DMS 273 (cell line): Measurements from ENCODE around the gene UMAD1.

ENCODE experiments used
- DNase-seq: peaks from one replicate; lab custom pipeline; 2025; ENCODE audit not compliant: unreplicated experiment; lab: John Stamatoyannopoulos, UW

Gene UMAD1

DNA sequence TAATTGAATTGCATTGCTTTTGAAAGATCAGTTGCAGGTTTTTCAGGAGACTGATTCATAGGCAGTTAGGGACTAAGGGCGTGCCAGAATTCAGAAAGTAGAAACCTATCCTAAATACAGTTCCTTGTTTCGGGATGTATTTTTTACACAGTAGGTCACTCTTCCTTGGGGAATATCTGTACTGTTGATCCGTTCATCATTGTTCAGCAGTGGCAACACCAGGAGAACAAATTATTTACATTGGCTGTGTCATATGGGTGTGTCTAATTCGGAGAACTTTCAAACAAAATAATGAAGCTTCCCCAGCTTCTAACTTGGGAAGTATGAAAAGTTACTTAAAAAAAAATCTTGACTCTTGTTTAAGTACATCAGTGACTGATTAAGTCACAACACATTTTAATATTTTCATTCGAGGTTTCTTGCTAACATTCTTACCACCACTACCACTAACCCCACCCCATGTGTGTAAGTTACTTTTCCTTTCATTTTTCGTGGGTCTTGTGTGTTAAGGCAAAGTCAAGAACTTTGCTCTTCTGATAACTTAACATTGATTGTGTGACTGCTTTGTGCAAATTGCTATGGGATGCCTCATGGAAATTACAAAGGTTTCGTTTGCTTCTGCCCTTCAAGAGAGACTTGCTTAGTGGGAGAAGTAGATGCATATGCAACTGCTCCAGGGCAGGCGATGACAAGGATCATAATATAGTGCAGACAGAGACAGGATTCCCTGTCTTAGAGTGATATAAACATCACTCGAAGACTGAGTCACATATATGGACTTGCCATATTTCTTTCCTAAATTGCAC, 121.6 kb downstream of the UMAD1 start:
- DNase-seq: peak; percentile 49

DNA sequence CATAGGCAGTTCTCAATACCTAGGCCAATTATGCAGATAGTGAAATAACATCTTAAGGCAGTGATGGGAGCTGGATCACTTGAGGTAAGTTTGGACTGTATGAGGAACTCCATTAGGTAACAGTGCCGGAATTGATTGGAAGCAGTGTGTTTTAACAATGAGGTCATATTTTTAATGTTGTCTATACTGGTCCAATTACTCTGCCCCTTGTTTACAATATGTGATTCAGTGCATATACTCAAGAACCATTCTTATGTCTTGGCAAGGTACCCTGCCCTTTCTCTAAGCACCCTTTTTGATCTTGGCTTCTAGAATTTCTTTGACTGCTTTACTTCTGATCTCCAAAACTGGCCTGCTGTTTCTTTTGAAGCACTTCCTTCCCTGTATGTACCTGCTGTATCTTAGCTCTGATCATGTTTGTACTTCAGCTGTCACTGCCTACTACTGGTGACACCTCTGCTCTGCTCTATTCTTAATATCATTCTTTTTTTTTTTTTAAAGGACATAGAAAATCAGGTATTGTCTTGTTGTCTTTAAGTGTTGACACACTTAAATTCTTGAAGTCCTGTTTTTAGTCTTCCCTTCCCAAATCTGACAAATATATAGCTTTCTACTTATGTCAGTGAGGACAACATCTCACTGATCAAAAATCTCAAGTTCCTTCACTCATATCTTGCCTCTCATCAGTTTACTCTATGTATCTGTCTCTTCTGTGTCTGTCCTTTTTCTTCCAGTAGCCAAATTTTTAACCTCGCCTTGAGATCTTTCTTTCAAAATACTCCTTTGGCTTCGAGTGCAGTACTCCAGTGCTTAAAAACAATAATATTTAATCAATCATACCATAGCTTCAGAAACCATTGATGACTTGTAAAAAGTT, 124.2 kb downstream of the UMAD1 start:
- peak; percentile 62 for DNase-seq

DNA sequence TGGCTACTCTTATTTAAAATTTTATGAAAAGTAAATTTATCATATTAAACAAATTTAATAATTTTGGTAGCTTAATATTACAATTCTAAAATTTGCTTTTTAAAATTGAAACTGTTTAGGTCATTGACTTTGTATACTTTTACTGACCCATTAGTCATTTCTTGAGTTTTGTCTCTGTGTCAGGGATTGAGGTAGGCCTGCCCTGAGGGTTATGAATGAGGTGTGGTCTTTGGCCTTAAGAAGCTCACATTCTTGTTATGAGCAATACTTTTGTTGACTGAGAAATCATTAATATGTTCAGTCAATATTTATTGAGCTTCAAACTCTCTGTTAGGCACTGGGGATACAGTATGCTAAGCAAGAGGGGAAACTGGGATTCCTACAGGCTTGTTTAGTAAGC, 124.9 kb downstream of the UMAD1 start:
- no peak for DNase-seq

DNA sequence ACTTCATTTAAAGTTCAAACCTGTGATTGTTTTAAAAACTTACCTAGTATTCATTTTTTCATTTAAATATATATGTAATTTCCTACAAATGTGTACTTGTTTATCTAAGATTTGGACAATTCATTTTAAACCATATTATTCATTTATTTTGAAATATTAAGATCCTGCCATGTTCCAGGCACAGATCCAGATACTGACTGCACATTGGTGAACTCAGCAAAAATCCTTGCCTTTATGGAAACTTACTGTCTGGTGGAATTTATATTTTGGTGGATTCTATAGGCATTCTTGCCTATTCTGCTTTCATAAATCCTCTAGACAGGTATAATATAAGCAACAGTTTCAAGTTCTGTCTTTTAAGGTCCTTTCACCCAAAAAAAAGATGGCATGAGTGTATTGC, 126.1 kb downstream of the UMAD1 start:
- peak; percentile 30 for DNase-seq

DNA sequence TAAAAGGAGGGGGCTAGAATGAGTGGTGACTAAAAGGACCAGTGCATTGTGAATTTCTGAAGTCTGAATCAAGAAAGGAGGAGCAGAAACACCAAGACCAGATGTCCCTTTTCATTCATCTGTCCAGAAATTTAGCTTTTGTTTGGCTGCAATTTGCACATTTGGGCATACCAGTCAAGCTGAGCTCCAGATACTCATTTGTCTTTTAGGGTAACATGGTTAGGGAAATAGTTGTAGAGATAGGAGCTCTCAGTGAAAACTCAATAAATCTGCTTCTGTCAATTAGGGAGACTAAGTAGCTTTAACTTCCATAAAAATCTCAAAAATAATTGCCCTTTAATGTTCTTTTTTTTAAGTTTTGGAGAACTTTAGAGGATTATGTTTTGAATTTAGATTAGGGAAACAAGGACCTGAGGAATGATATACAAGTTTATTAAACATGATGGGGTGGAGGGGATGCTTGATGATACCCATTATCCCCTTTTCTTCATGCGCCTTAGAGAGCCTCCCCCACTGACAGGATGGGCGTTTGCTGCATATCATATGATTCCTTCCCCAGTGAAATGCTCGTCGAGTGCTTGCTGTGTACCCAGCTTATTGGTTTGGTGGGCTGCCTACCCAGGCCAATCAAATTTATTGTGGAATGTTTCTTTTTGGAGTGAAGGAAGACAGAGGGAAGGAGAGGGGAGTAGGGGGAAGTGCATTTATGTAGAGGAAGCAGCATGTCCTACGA, 128.6 kb downstream of the UMAD1 start:
- peak; percentile 75 for DNase-seq

DNA sequence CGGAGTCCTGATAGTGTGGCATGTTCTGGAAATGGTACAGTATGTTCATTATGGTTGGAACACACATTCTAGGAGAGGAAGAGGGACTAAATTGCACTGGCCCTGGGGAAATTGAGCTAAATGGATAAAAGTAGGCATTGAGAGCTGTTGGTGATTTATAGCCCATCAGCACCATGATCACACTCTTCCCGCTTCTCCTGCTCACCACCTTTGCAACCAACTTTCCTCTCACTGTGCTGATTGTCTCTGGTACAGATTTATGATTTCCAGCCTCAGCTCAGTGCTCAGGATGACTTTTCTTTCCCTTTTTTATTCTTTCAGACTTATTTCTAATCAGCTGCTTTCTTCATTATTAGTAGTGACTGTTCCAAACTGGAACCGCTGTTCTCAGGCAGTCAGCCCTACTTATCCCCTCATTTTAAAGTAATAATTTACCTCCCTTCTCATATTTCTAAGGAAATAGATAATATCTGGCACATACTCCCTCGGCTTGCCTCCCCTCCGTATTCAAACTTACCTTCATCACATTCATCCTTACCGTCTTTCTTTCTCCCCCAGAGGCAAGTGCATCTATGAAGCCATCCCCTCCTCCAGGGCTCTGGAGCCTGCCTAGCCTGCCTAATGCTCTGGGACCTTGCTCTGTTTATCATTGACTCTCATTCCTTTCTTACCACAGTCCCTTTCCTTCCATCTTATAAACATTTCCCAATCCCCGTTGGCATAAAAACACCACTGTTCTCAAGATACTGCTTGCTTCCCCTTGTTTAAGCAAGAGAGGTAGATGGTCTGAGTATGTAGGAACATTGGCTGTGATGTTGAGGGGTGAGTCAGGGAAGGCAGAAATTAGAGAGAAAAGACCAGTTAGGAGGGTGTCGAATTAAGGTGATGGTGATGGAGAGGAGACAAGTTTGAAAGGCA, 129.4 kb downstream of the UMAD1 start:
- DNase-seq: peak; percentile 38

DNA sequence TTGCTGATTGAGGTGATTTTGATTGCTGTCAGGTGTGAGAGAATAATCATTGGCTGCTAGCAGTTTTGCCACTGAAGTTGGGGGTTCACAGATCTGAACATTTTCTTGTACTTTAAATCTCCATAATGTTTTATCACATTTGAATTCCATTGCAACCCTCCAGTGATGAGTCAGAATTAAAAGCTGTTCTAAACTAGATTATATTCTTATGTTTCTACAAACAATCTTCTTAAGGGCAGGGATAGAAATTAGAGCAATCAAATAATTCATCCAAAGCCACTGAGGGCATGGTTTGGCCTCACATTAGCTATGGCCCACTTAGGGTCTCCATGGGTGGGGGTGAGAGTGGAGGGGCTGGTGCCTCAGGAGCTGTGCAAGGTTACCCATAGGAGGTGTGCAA, 130.9 kb downstream of the UMAD1 start:
- no peak for DNase-seq

DNA sequence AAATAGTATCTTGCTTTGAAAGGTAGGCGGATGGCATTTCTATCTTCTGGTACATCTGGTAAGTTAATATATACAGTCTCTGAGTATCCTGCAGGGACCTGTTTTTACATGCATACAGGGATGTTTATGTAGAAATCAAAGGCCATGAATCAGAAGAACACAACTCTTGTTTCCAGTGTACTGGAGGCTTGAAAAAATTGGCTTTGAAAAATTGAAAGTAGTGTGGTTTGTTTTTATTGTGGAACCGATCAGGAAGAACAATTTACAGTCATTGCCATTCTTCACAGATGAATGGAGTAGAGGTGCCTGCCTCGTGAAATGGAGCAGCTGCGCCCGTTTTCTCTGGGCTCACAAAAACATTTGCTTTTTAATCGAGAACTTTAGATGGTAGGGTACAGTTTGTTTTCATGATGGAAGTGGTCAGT, 131.9 kb downstream of the UMAD1 start:
- DNase-seq: peak; percentile 85

DNA sequence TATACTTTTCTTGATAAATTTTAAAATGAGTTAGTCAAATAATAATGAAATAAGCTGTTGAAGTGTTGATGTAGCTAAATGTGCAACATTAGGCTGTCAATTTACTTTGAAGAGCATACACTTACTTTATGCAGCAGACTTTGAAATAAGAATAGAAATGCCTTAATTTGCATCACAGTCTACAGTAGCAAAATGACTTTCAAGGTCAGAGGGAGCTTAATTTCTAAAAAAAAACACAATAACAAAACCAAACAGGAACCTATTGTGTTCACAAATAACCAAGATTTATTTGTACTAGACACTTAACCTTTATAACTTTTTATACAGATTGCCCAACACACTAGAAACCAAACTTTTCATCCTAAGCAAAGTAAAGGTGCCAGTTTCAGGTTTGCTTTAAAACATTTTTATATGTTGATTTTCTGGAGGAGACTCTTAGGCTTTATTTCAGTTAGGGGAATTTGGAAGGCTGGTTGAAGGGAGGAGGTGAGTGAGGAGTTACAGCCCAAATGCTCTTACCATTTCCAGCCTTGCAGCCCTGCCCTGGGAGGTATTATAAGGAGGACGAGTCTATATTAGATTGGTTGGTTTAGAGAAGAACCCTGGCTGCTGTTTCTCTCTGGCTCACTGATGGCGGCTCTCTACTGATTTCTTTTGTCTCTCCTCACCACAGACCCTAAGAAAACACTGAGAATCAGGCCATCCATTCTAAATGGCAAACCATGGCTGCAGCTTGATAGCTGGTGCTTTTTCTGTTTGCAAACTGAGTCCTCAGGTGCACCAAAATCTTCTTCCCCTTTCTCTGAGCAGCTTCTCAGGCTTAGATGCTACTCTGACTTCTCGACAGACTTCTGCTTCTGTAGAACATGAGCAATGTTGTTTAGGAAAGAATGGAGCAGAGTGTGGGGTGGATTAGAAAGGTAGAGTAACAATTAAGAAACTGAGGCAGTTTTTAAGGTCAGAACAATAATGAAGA, 133.1 kb downstream of the UMAD1 start:
- DNase-seq: peak; percentile 45

DNA sequence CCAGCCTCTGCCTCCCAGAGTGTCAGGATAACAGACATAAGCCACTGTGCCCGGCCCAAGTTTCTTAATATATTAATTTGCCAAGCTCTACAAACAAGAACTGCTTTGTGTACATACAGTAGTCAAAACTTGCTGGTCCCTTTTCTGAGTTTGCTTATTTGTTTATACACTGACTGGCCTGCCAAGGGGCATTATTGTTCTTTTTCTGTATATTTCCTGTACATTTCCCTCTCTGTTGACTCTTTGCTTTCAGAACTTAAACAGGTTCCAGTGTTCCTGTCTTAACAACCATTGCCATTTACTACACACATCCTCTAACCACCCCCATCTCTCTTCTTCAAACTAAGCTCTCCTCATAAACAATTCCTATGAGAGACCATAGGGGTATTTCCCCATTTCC, 139.3 kb downstream of the UMAD1 start:
- DNase-seq: no peak

DNA sequence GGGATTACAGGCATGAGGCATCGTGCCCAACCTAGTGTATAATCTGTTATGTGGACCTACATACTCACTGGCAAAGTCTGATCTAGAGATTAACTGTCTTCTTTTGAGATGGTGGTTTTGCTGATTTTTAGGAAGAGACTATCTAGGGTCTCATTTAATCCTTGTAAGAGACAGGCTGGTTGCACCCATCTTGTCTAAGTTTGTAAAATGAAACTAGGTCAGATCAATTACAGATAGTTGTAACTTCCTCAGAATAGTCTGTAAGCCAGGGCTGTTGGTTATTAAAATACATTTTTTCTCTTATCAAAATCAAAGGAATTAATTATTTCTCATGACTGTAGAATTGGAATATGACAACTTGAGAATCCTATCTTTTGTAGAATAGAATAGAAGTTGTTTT, 142.4 kb downstream of the UMAD1 start:
- no peak for DNase-seq

DNA sequence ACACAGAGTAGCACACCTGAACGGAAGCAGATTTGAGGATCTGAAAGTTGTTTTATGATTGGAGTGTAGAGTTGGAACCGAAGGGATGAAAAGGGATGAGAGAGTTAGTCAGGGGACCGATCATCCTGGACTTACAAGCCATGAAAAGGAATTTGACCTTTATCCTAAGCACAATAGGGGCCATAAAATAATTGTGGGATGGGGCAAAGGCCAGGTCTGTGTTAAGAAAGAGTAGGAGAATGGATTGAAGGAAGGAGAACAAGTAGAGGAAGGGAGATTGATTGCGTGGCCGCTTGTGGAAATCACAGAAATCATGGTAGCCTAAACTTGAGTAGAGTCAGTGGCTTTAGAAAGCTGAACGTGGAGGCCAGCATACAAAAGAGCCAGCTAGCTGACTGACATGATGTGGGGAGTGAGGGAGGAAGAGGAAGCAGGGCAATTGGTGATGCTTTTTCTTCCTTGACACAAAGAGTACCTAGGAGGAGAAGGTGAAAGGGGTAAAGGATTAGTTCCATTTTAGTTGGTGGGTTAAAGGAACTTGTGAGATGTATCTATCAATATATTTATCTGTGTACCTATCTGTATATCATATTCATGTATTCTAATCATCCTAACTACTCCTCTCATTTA, 144.9 kb downstream of the UMAD1 start:
- DNase-seq: no peak

DNA sequence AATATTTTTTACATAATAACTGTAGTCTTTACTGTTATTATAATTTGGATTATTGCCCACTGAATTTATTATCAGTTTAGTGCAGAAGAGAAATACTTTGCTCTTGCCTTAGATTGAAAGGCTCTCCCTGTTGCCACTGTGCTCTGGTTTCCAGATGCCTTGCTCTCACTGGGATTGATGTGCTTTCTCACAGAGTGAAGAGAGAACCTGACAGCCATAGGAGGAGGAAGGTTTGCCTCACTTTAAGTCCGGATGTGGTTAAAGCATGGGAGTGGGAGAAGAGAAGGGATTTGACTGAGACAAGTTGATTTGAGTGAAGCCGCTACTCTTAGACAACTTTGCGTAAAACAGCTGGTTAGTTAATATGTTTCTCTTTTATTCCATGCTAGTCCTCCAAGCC, 146.0 kb downstream of the UMAD1 start:
- peak; percentile 53 for DNase-seq

DNA sequence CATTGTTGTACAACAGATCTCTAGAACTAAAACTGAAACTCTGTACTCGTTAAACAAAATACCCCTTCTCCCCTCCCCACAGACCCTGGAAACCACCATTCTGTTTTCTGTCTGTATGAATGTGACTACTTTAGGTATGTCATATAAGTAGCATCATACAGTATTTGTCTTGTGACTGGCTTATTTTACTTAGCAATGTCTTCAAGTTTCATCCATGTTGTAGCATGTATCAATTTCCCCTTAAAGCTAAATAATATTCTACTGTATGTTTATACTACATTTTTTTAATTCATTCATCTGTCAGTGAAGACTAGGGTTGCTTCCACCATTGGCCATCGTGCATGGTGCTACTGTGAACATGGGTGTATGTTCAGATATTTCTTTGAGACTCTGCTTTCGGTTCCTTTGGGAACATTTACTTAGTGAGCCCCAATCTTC, 149.0 kb downstream of the UMAD1 start:
- DNase-seq: no peak

DNA sequence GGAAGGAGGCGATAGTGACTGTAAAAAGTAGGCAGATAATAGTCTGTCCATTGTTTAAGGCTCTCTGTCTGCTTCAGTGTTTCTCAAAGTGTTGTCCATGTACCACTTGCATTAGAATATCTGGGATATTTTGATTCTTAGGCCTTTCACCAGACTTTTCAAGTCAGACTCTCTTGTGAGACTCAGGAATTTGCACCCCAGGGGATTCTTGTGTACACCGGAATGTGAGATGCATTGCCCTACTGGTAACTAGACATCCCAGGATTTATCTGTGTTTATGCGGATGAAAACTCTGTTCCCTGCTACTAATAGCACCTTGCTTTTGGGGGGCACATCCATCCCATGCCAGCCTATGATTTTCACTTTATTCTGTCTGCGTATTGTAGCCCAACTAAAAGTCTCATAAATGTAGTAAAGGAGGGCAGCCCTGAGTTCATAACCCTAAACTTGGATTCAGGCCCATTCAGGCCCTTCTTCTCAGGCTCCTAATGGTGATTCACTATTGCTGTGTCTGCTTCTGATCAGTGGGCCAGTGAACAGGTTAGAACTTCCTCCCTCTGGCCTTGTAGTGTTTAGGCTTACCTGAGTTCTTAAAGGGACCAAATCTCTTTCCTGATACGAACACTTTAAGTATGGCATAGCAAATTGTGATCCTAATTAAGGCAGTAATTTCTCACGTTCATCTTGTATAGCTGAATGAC, 149.6 kb downstream of the UMAD1 start:
- DNase-seq: no peak

DNA sequence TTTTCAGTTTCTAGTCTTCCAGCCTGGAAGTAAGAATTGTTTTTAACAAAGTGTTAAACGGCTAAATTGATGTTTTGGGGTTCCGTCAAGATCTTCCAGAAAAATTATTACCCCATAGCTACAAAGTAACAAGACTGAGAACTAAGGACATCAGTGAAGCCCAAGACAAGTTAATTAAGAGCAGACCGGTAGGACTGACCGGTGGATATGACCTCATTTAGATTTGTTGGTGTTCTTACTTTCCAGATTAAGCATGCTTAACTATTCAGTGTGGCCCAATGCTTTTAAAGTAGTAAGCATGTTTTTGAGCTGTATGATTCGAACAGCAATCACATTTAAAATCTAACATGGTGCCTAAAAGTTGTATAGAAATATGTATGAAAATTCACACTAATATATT, 151.0 kb downstream of the UMAD1 start:
- peak; percentile 32 for DNase-seq

DNA sequence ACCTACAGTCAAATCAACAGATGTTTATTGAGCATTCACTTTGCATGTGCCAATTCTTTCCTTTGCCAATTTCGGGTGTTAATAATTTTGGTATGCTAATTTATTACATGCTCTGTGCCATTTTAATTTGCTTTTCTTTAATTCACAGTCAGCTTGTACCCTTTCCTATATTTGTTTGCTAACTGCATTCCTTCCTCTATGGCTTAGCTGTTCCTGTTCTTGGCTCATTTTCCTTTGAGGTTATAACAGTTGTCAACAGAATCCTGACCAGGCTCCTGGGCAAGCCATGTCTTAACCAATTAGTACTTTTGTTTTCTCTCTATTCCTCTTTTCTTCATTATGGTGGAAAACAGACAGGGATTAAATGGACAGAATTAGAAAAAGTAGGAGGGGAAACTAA, 151.5 kb downstream of the UMAD1 start:
- peak; percentile 47 for DNase-seq

DNA sequence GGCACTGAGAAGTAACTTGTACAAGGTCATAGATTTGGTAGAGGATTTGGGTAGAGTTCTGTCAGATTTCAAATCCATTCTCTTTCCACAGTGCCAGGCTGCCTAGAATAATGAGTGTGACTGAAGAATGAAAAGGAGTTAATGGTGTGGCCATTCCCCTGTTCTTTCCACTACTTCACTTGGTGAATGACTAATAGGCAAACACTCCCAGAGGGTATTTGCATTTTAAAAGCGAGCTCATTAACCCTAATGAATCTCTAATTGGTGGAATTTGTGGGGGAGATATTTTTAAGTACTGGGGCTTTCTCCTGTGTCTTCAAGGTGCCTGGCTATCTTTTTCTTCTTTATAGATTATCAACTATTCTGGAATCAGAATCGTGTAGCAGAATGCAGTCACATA, 152.7 kb downstream of the UMAD1 start:
- DNase-seq: no peak
